Suppressor macrophage treated with lipopolysaccharide for 1 hour (primary cell): ENCODE data around the gene TRPC4.
"Not testable (repeated sequence)": the region's sequence is repeated elsewhere in the genome, so short reads cannot be mapped to it uniquely, and the experiment has no call there.

Experiments used
- DNase-seq, 3 donors: peaks; one replicate each; pipeline ENCODE4 v3.0.0-alpha.2; 2020 to 2022

The TRPC4 gene

DNA sequence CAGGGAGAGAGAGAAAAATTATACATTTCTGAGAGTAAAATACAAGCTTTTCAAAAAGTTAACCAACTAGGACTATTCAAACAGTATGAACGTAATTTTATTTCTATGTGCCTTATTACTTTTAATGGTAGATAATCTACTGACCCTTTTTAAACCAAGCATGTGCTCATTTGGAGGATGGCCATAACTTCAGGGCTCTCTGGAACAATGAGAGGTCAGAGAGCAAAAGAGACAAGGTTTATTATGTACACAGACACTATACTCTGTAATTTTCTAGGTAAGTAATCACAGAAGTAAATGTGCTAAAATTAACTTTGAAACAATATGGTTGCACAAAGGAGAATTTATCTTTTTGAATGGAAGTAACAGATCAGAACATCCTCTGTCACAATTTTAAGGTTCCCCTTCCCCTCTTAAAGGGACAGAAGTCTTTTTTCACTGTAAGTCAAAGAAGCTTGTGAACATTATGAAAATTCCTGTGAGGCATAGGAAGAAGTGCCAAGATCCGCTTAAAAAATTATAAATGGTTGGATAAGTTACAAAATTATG is 272.0 kb downstream of the TRPC4 start:
- DNase-seq = no peak

DNA sequence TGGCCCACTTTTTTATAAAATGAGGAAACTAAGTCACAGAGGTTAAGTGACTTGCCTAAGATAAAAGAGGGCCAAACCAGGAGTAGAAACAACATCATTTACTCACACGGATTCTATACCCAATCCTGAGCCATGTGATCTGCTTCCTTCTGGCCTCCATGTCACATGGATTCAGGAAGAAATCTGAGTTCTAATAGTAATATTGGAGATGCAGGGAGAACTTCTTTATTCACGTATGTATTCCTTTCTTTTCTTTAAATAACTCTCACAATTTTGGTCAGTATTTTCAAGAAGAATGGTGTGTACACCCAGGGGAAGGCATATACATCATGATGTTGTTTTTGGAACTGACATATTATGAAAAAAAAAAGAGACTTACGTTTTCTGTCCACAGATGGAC is 272.8 kb downstream of the TRPC4 start:
- DNase-seq = no peak

DNA sequence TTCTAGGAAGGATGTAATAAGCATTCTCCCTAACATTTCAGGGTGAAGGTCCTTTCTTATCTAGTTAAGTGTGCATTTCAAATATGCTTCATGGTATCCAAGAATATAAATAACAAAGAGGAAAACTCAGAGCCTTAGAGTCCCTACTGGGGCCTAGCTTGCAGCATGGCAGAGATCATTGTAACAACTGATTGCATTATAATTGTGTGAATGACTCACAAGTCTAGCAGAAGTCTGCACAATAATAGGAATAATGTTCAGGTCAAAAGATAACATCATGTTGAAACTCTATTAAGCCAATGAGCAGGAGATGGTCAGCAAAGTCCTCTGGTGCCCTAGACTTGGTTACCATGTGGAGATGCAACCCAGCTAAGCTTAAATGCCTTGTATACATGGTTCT is 274.4 kb downstream of the TRPC4 start:
- DNase-seq = no peak

DNA sequence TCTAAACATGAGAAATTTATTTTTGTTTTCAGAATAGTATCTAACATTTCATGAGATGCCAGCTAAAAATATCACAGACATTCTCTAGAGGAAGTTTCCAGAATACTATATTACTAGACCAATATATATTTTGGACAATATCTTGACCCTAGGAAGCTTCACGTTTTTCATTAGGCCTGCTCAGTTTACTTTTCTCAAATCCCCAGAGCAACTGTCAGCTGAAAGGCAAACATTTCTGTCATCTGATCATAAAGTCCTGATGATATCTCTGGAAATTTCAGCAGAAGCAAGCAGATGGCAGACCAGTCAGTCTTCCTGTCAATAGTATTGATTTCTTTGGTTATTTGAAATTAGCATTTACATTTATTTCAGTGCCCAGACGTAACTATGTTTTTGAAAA is 275.0 kb downstream of the TRPC4 start:
- DNase-seq = no peak

DNA sequence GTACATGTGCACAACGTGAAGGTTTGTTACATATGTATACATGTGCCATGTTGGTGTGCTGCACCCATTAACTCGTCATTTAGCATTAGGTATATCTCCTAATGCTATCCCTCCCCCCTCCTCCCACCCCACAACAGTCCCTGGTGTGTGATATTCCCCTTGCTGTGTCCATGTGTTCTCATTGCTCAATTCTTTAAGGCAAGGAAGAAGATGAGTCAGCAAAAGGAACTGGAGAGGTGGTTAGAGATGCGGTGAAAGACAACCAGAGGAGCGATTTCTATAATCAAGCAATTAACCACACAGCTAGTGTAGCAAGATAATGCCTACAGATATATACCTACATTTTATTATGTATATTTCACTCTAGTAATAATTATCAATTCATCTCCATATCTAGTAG is 280.2 kb downstream of the TRPC4 start:
- DNase-seq = not testable (repeated sequence)

DNA sequence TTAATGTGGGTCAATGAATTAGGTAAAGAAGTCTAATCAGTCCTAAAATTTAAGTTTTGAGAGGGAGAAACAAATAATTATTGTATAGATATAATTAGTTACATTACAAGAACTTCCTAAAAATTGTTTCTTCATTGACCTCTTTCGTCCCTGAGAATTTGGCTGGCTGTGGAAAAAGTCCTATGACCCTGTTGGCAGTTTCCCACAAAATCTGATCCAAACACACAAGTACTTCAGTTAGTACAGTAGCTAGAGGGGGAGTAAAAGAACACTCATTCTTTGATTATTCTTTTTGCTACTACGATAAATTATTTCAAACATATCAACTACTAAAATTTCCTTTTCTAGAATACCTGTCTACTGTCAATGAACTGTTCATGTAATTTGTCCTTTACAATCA is 282.3 kb downstream of the TRPC4 start:
- no peak for DNase-seq
